Measurements from ENCODE around the gene MYO19.

GRCh38 chr17:36510636-36511035 is 24.0 kb downstream of the MYO19 start:
- TF ChIP-seq, protein P1, sequence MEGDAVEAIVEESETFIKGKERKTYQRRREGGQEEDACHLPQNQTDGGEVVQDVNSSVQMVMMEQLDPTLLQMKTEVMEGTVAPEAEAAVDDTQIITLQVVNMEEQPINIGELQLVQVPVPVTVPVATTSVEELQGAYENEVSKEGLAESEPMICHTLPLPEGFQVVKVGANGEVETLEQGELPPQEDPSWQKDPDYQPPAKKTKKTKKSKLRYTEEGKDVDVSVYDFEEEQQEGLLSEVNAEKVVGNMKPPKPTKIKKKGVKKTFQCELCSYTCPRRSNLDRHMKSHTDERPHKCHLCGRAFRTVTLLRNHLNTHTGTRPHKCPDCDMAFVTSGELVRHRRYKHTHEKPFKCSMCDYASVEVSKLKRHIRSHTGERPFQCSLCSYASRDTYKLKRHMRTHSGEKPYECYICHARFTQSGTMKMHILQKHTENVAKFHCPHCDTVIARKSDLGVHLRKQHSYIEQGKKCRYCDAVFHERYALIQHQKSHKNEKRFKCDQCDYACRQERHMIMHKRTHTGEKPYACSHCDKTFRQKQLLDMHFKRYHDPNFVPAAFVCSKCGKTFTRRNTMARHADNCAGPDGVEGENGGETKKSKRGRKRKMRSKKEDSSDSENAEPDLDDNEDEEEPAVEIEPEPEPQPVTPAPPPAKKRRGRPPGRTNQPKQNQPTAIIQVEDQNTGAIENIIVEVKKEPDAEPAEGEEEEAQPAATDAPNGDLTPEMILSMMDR (IDR thresholded peaks at IDR 0.05; ENCODE audit: insufficient read depth, low read length) = no peak
- TF ChIP-seq POLR2AphosphoS5 (IDR thresholded peaks at IDR 0.05; ENCODE audit: low read depth) (no peak), SPI1 (IDR thresholded peaks at IDR 0.05; ENCODE audit: borderline replicate concordance, low read depth) (no peak), GABPA (IDR thresholded peaks at IDR 0.05; ENCODE audit: low read depth) (no peak), REST (IDR thresholded peaks at IDR 0.05; ENCODE audit: insufficient replicate concordance, low read depth) (no peak)
